K562 (cell line): ENCODE measurements around the gene ATP5MC3. TPM values are rescaled to one million over a fixed set of nuclear protein-coding genes. Genes with fewer than 3 reads are reported as not detected.
A peak's percentile ranks its signal among the peaks of the same experiment; 100 is the strongest.

Experiments used
- ATAC-seq: fragments of 200-7000 bp; cut with Tn5 transposase; 3 replicates; pipeline ENCODE4 v1.9.1; 2020; ENCODE audit warnings: moderate library complexity
- BruUV-seq: library from RNA; stranded (reverse); fragments of 400-500 nt; replicated peaks from 2 replicates; lab custom pipeline; 2021; lab: Mats Ljungman, UMichigan
- CTCF ChIA-PET: fragments of 300-600 bp; formaldehyde crosslinking; extraction: SDS; loops from one replicate; lab custom pipeline; 2021; ENCODE audit warnings: low intra/inter-chr PET ratio; lab: Yijun Ruan, JAX
- POLR2A ChIA-PET: fragments of 300-600, 350-650 bp; sonication (Branson Sonifier 250); formaldehyde crosslinking; extraction: SDS; loops from one replicate; lab custom pipeline; 2021; ENCODE audit warnings: antibody characterized with exemption, inconsistent platforms; lab: Yijun Ruan, JAX
- DNase-seq, 4 experiments: peaks; one replicate each; pipeline versions ENCODE4 v3.0.0 to v3.0.0-alpha.2; 2011 to 2018; ENCODE audit warnings: low spot score in 3 of 4, mixed read lengths in 3 of 4; ENCODE audit errors: extremely low read depth in 1 of 4
- FAIRE-seq: peaks from 2 replicates; lab custom pipeline; 2011; peaks lifted over from hg19 to GRCh38; lab: Jason Lieb, UNC
- H2AFZ ChIP-seq: 2 replicates; pipeline ENCODE4 v1.6.0; 2011; ENCODE audit warnings: low read depth, low read length, control low read depth, inconsistent platforms
- H3K27ac ChIP-seq: fragments of 200-600 bp; 3 replicates; pipeline ENCODE4 v1.8.0; 2011; ENCODE audit warnings: low read depth, mild to moderate bottlenecking, control low read depth, inconsistent platforms, low read length, moderate library complexity, mixed read lengths; ENCODE audit errors: extremely low read depth
- H3K27me3 ChIP-seq, 2 experiments: fragments of 300-600 bp in 1 of 2; 2 replicates in 1 of 2; 3 replicates in 1 of 2; pipeline versions ENCODE4 v1.6.0 to v1.8.0; 2011; ENCODE audit warnings: inconsistent platforms in 2 of 2, low read length in 2 of 2, mild to moderate bottlenecking in 1 of 2, mixed read lengths in 1 of 2, moderate library complexity in 1 of 2; ENCODE audit not compliant: control insufficient read depth in 2 of 2, insufficient read depth in 2 of 2
- H3K36me3 ChIP-seq: fragments of 300-600 bp; 3 replicates; pipeline ENCODE4 v1.8.0; 2011; ENCODE audit warnings: mild to moderate bottlenecking, low read length, inconsistent platforms; ENCODE audit not compliant: control insufficient read depth, insufficient read depth
- H3K4me1 ChIP-seq, 2 experiments: fragments of 200-600 bp in 1 of 2; replicated peaks in 1 of 2; 2 replicates in 1 of 2; 3 replicates in 1 of 2; pipeline versions ENCODE4 v1.5.1 to v1.8.0; 2011; ENCODE audit warnings: inconsistent platforms in 2 of 2, low read length in 2 of 2, mild to moderate bottlenecking in 1 of 2, mixed read lengths in 1 of 2, moderate library complexity in 1 of 2; ENCODE audit not compliant: control insufficient read depth in 2 of 2, insufficient read depth in 2 of 2
- H3K4me2 ChIP-seq: 2 replicates; pipeline ENCODE4 v1.6.1; 2011; ENCODE audit warnings: low read length, control low read depth, inconsistent platforms, mixed read lengths; ENCODE audit not compliant: insufficient read depth
- H3K4me3 ChIP-seq: fragments of 200-600 bp; sonication (generic), shearing (Covaris generic); 2 replicates; pipeline ENCODE4 v1.5.1; 2016; ENCODE audit warnings: control low read depth, inconsistent platforms
- H3K79me2 ChIP-seq: fragments of 200-600 bp; 3 replicates; pipeline ENCODE4 v1.8.0; 2011; ENCODE audit warnings: low read length, inconsistent platforms; ENCODE audit not compliant: control insufficient read depth, insufficient read depth
- H3K9ac ChIP-seq, 2 experiments: 2 replicates each; pipeline versions ENCODE4 v1.6.0 to v1.6.1; 2011; ENCODE audit warnings: low read depth in 2 of 2, low read length in 2 of 2, control low read depth in 1 of 2, inconsistent platforms in 1 of 2, mild to moderate bottlenecking in 1 of 2, mixed read lengths in 1 of 2; ENCODE audit not compliant: insufficient read depth in 1 of 2
- H3K9me1 ChIP-seq: one replicate; pipeline ENCODE4 v1.6.0; 2011; ENCODE audit warnings: inconsistent platforms, mild to moderate bottlenecking, low read length, moderate library complexity; ENCODE audit not compliant: control insufficient read depth, insufficient read depth
- H3K9me3 ChIP-seq: replicated peaks from 2 replicates; pipeline ENCODE4 v1.5.1; 2011; ENCODE audit warnings: low read depth, low read length, inconsistent platforms; ENCODE audit not compliant: control insufficient read depth, insufficient read depth
- H4K20me1 ChIP-seq: replicated peaks from 2 replicates; pipeline ENCODE4 v1.6.1; 2011; ENCODE audit warnings: low read length, inconsistent platforms, mixed read lengths; ENCODE audit not compliant: control insufficient read depth, insufficient read depth
- ARID2 ChIP-seq: fragments of 450-650 bp; IDR thresholded peaks from 2 replicates; pipeline ENCODE4 v1.6.1; 2017; ENCODE audit warnings: antibody characterized with exemption, mild to moderate bottlenecking
- CBFA2T3 ChIP-seq: fragments of 450-650 bp; IDR thresholded peaks from 2 replicates; pipeline ENCODE4 v1.6.1; 2017
- EGR1 ChIP-seq: fragments of 450-650 bp; conservative IDR thresholded peaks from 2 replicates; pipeline ENCODE4 v1.6.1; 2017; ENCODE audit warnings: mild to moderate bottlenecking
- ELK3 ChIP-seq: fragments of 450-650 bp; formaldehyde crosslinking; IDR thresholded peaks from 2 replicates; pipeline ENCODE4 v1.4.0; 2020; ENCODE audit warnings: mild to moderate bottlenecking
- EP300 ChIP-seq: IDR thresholded peaks from 2 replicates; pipeline ENCODE4 v1.6.1; 2012; ENCODE audit warnings: low read length, improper control_type of control experiment
- FOXO4 ChIP-seq: fragments of 450-650 bp; formaldehyde crosslinking; IDR thresholded peaks from 2 replicates; pipeline ENCODE4 v1.4.0; 2020; ENCODE audit warnings: mild to moderate bottlenecking, moderate library complexity
- GATAD2A ChIP-seq: fragments of 450-650 bp; IDR thresholded peaks from 2 replicates; pipeline ENCODE4 v1.6.1; 2017
- KDM1A ChIP-seq, 2 experiments: fragments of 450-650 bp; IDR thresholded peaks; 2 replicates each; pipeline ENCODE4 v1.6.1; 2016; ENCODE audit warnings: mild to moderate bottlenecking in 2 of 2
- MBD1 ChIP-seq: fragments of 250-450 bp; sonication (Bioruptor Pico); IDR thresholded peaks from 2 replicates; pipeline ENCODE4 v1.8.0; 2022; ENCODE audit warnings: inconsistent platforms
- OTX1 ChIP-seq: fragments of 450-650 bp; formaldehyde crosslinking; IDR thresholded peaks from 2 replicates; pipeline ENCODE4 v1.4.0; 2022; ENCODE audit warnings: mild to moderate bottlenecking
- POLR2AphosphoS2 ChIP-seq: IDR thresholded peaks from 2 replicates; pipeline ENCODE4 v1.6.1; 2012; ENCODE audit warnings: low read length, improper control_type of control experiment
- TCF3 ChIP-seq: sonication (generic); formaldehyde crosslinking; IDR thresholded peaks from 2 replicates; pipeline ENCODE4 v1.4.0; 2020; ENCODE audit warnings: mild to moderate bottlenecking, missing genetic modification reagents
- TFAP4 ChIP-seq: sonication (generic); formaldehyde crosslinking; IDR thresholded peaks from 2 replicates; pipeline ENCODE4 v1.8.0; 2022; ENCODE audit warnings: missing genetic modification reagents, mild to moderate bottlenecking, moderate library complexity, borderline replicate concordance
- USF2 ChIP-seq: sonication (generic); formaldehyde crosslinking; IDR thresholded peaks from 2 replicates; pipeline ENCODE4 v1.5.0; 2020; ENCODE audit warnings: missing genetic modification reagents
- ZC3H4 ChIP-seq: sonication (generic); formaldehyde crosslinking; IDR thresholded peaks from 2 replicates; pipeline ENCODE4 v1.9.0; 2021; ENCODE audit warnings: missing genetic modification reagents, borderline replicate concordance
- ZNF232 ChIP-seq: sonication (generic); formaldehyde crosslinking; IDR thresholded peaks from 2 replicates; pipeline ENCODE4 v1.8.0; 2022; ENCODE audit warnings: mild to moderate bottlenecking, missing genetic modification reagents
- ZNF583 ChIP-seq: fragments of 250-450 bp; sonication (Bioruptor Pico); IDR thresholded peaks from 2 replicates; pipeline ENCODE4 v1.4.0; 2020
- ZNF717 ChIP-seq: fragments of 250-450 bp; sonication (Bioruptor Pico); IDR thresholded peaks from 2 replicates; pipeline ENCODE4 v1.5.0; 2021
- ZNF75A ChIP-seq: fragments of 450-650 bp; formaldehyde crosslinking; IDR thresholded peaks from 2 replicates; pipeline ENCODE4 v1.4.0; 2020; ENCODE audit warnings: mild to moderate bottlenecking
- WGBS: fragments of 100-300 bp; shearing (Covaris generic); methylation state at CpG from one replicate; pipeline ENCODE4 v1.1.6; 2016; ENCODE audit warnings: low coverage, mixed read lengths; ENCODE audit not compliant: insufficient coverage; ENCODE audit errors: missing lambda C conversion rate; 5-methylcytosine and 5-hydroxymethylcytosine counted together
- in situ Hi-C: fragments of 300-500 bp; cut with MboI; formaldehyde crosslinking; loops from 4 replicates; pipeline ENCODE4 v1.15.0; 2018; ENCODE audit warnings: inconsistent platforms, mixed read lengths
- intact Hi-C: fragments of 100-400 bp; cut with micrococcal nuclease; formaldehyde crosslinking; loops from 2 replicates; pipeline ENCODE4 v1.14.2; 2022
- polyA plus RNA-seq, 8 experiments: library from polyadenylated mRNA; depleted of rRNA in 4 of 8; stranded (reverse) in 5 of 8; unstranded in 3 of 8; fragments of >200 nt; fragmentation: Nextera tagmentation in 2 of 8; fragmentation: Illumina TruSeq in 1 of 8; extraction: Ambion mirVana in 2 of 8; extraction: Trizol in 1 of 8; gene quantifications; 2 replicates each; pipeline versions ENCODE4 v1.2.1 to v1.2.3, GENCODE V29; 2011 to 2014; ENCODE audit warnings: inconsistent platforms in 1 of 8, missing spikeins in 1 of 8
- total RNA-seq, 7 experiments: library from RNA; depleted of rRNA in 6 of 7; stranded (reverse); fragments of >200 nt in 6 of 7; fragmentation: Illumina TruSeq in 2 of 7; extraction: Trizol in 2 of 7; gene quantifications; 2 replicates each; pipeline versions ENCODE4 v1.2.1 to v1.2.3, GENCODE V29; 2011 to 2021; ENCODE audit warnings: low replicate concordance in 1 of 7

Gene ATP5MC3
- total and polyA plus RNA-seq, 9 of the 15 experiments (the other 6 are each of a cell fraction or from before 2014, with no cell fraction given), result 423 to 2,565 (median 1,012) TPM

GRCh38 chr2:175158894-175159293 lies 22.6 kb downstream of the ATP5MC3 start:
- no TSS peak for BruUV-seq
- Histone ChIP-seq H3K9me3 (no peaks in the 10 kb centered on the region), H3K27ac (peak overlapping the region; percentile 15; the same call in 2 of the 3 replicates), H2AFZ (no peak overlapping the region), H4K20me1 (peaks cover 28% of the 10 kb centered on the region), H3K4me1 (peaks cover 21 to 33% of the 10 kb centered on the region in 2 experiments), H3K9me1 (no peaks in the 10 kb centered on the region), H3K9ac (peak overlapping the region; percentile 32 to 67; a peak in 1 of 4 replicates), H3K4me2 (peak overlapping the region; percentile 29; the same call in 1 of the 2 replicates), H3K79me2 (peaks cover 96% of the 10 kb centered on the region), H3K27me3 (no peaks in the 10 kb centered on the region), H3K36me3 (peaks cover 33% of the 10 kb centered on the region), H3K4me3 (no peak overlapping the region)
- FAIRE-seq (peak; percentile 59), DNase-seq (peak in 1 of 4 experiments; percentile 72), ATAC-seq (peak; percentile 61)
- in situ Hi-C loops (no loop called here), intact Hi-C loops (no loop called here)
- WGBS, result 8% methylated on average over 4 of the region's 4 CpGs
- ChIA-PET CTCF (no interaction called here), POLR2A (interaction anchor here (1.2 to 1.6 kb wide), 4 partner anchors 8 to 20 kb away, joined by 3 to 6 read pairs (median 4); no protein-coding TSS in a partner anchor)
- TF ChIP-seq MBD1 (CRISPR knock-in tag), result no peak
- no peak for TF ChIP-seq ELK3 (CRISPR knock-in tag)
- TF ChIP-seq CBFA2T3, result peak; percentile 75
- TF ChIP-seq ZNF75A (CRISPR knock-in tag), result no peak
- TF ChIP-seq GATAD2A, result no peak
- peak; percentile 38; the same call in 1 of the 2 replicates for TF ChIP-seq TFAP4 (CRISPR knock-in tag)
- no peak for TF ChIP-seq ZNF232 (CRISPR knock-in tag)
- TF ChIP-seq USF2 (CRISPR knock-in tag), result no peak
- TF ChIP-seq ZC3H4 (CRISPR knock-in tag), result no peak
- peak; percentile 53 to 63 for TF ChIP-seq KDM1A (IDR thresholded peaks at IDR 0.05)
- no peak for TF ChIP-seq EGR1
- peak; percentile 9; the same call in 1 of the 2 replicates for TF ChIP-seq EP300
- TF ChIP-seq ZNF583, result no peak
- no peak for TF ChIP-seq ZNF717 (CRISPR knock-in tag)
- peak; percentile 21; the same call in 1 of the 2 replicates for TF ChIP-seq TCF3
- no peak for TF ChIP-seq FOXO4
- no peak for TF ChIP-seq ARID2
- TF ChIP-seq OTX1 (CRISPR knock-in tag), result no peak
- TF ChIP-seq POLR2AphosphoS2, result no peak
